Tibial nerve (tissue), 4 donors: ENCODE data around the gene SKAP1.

Source experiments
- EP300 ChIP-seq, 2 donors: sonication (generic); formaldehyde crosslinking; IDR thresholded peaks; one replicate each; pipeline ENCODE4 v1.6.1; 2017; ENCODE audit warnings: antibody characterized with exemption in 2 of 2, mild to moderate bottlenecking in 1 of 2
- POLR2A ChIP-seq, 2 donors: fragments of 450-650 bp; IDR thresholded peaks; one replicate each; pipeline ENCODE4 v1.6.1; 2017; ENCODE audit warnings: antibody characterized with exemption in 2 of 2, mild to moderate bottlenecking in 2 of 2, moderate library complexity in 2 of 2
- TF ChIP-seq, protein P1 (sequence below), 5 experiments: fragments of 200-600 bp in 3 of 5; fragments of 450-650 bp in 2 of 5; sonication (generic) in 3 of 5; IDR thresholded peaks; one replicate each; pipeline ENCODE4 v1.5.1; 2016 to 2019; ENCODE audit warnings: antibody characterized with exemption in 5 of 5, mild to moderate bottlenecking in 3 of 5, moderate library complexity in 2 of 5

- TF ChIP-seq POLR2A (IDR thresholded peaks at IDR 0.05) (no peak), EP300 (IDR thresholded peaks at IDR 0.05) (no peak)
- TF ChIP-seq, protein P1, sequence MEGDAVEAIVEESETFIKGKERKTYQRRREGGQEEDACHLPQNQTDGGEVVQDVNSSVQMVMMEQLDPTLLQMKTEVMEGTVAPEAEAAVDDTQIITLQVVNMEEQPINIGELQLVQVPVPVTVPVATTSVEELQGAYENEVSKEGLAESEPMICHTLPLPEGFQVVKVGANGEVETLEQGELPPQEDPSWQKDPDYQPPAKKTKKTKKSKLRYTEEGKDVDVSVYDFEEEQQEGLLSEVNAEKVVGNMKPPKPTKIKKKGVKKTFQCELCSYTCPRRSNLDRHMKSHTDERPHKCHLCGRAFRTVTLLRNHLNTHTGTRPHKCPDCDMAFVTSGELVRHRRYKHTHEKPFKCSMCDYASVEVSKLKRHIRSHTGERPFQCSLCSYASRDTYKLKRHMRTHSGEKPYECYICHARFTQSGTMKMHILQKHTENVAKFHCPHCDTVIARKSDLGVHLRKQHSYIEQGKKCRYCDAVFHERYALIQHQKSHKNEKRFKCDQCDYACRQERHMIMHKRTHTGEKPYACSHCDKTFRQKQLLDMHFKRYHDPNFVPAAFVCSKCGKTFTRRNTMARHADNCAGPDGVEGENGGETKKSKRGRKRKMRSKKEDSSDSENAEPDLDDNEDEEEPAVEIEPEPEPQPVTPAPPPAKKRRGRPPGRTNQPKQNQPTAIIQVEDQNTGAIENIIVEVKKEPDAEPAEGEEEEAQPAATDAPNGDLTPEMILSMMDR (IDR thresholded peaks at IDR 0.05), result no peak
These were observed 8.6 kb upstream of the SKAP1 start for GRCh38 chr17:48438516-48439061.
